ENCODE results near the gene MAPK8IP2.

- TF ChIP-seq POLR2A (IDR thresholded peaks at IDR 0.05) (no peak), CTCF (IDR thresholded peaks at IDR 0.05) (no peak)
These were observed 27.6 kb upstream of the MAPK8IP2 start for GRCh38 chr22:50572965-50573364.

Data from esophagus squamous epithelium (tissue), 4 donors.